ENCODE measurements around the gene TNC.
A peak's percentile ranks its signal among the peaks of the same experiment; 100 is the strongest.
"Not testable (repeated sequence)": the region's sequence is repeated elsewhere in the genome, so short reads cannot be mapped to it uniquely, and the experiment has no call there.

The TNC gene

DNA sequence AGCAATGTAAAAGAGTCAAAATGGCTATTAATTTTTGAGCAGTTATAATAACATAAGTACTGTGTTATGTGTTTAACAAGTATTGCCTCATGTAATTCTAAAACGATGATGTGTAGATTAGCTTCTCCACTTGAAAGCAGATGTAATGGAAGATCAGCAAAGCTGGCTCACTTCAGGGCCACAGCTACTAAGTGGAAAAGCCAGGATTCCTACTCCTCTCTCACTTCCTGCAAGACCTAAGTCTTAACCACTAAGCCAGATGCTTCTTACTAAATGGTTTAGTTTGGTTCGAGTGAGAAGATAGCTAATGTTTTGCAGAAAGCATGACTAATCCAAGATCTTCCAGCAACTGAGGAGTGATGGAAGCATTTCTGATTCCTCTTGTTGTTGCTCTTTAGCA is 15.7 kb upstream of the TNC start:
- no peak for DNase-seq

DNA sequence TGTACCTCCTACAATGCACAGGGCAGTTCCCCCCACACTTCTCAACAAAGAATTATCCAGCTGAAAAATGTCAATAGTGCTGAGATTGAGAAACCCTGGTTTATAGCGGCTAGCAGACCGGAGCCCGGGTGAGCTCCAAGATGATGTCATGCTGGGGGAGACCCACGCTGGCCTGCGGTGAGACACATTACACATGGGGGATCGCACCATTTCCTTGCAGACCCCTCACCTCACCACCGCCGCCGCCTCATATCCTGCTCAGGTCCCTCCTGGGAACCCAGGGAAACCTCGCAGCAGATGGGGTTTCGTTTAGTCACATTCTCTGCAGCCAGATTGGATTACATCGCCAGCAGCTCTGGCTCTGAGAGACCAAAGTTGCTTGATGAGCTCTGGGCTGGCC is 14.7 kb upstream of the TNC start:
- DNase-seq = peak; percentile 94

DNA sequence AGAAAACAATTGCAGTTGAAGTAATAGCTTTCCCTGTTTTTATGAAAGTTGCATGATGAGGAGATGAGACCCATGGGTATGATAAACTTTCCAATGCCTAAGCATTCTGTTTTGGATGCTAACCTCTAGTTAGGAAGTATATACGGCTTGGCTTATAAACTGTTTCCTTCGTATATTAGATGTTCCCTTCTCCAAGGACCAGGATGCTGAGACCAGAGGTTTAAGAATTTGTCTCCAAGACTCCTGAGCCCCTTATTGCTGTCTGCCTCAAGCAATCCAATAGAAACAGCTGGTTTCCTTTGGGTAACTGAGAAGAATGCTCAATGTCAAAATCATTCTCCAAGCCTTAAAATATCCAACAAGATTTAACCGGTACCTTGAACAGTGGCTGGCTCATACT is 12.2 kb upstream of the TNC start:
- DNase-seq = no peak

DNA sequence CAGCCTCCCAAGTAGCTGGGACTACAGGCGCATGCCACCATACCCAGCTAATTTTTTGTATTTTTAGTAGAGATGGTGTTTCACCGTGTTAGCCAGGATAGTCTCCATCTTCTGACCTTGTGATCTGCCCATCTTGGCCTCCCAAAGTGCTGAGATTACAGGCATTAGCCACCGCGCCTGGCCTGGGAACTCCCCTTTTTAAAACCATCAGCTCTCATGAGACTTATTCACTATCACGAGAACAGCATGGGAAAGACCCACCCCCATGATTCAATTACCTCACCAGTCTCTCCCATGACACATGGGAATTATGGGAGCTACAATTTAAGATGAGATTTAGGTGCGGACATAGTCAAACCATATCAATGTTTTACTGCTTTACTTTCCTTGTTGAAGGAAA is 10.8 kb upstream of the TNC start:
- not testable (repeated sequence) for DNase-seq

DNA sequence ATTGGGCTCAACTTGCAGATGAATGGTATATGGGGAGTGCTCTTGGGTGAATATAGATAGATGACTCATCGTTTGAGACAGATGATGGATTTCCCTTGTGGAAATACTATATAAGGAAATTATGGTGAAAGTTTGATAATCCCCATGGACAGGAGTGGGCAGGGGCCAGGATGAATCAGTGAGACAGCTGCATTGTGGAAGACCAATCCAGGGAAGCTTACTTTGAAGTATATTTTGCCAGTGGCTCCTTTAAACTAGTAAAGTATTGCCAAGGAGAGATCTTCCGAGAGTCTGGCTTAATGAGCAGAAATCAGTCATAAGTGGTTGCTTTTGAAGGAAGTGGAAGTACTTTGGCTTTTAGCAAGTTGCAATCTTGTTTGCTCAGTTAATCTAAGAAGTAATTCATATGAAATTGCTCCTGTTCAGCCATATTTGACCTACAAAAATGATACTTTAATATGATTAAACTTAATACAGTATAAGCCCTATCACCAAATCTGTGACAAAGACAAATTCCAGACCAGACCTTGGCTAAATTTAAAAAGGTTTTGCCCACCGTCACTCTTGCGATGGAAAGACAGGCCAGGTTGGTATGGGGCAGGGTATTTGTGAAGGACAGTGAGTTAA is 9.3 kb upstream of the TNC start:
- DNase-seq = no peak

DNA sequence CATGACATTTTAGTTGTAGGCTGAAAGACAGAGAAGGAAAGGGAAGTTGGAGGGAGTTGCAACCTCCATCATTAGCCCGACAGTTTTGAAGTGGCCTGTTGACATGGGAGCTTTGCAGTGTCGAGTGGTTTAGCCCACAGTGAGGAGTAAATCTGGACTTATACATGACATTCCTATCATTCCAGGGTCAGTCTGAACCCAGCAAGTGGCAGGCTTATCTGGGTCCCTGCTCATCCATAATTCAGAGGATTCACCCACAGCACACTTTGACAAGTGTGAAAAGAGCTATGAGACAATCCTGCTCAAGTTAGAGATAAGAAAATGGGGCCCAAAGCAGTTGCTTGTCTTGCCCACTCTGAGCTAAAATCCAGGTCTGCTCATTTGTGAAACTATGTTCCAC is 8.4 kb upstream of the TNC start:
- DNase-seq = no peak

DNA sequence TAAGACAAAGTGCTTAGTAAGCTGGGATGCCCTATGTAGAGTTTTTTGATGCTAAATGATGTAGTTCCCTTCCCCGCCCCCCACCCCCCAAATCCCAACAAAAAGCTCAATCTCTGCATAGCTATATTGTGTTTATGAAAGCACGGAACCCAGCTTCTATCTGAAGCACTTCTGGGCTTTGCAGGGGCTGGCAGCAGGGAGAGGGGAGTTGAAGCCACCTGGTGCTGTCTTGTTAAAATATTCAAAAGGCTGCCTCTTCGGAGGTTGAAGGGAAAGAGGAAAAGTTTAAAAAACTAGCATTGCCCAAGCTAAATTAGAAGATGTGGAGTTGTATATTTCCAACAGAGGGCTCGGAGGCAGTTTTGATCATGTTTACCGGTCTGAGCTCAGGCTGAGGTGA is 5.0 kb upstream of the TNC start:
- DNase-seq = no peak

DNA sequence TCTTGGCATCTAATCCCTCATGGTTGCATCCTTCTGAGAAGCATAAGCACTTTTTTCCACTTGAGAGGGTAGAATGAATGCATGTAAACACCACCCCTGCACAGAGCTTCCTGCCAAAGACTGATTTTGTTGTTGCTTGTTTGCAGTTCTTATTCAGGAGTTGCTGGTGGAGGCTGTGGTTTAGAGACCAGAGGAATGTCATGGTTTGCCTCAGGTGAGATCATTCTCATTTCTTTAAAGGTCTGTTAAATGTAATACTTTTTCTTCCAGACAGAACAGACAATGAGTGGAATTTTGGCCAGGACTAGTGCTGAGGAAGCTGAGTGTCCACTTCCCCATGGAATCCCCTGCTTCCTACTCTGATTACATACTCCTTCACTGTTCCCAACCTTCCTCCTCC is 3.2 kb upstream of the TNC start:
- no peak for DNase-seq

DNA sequence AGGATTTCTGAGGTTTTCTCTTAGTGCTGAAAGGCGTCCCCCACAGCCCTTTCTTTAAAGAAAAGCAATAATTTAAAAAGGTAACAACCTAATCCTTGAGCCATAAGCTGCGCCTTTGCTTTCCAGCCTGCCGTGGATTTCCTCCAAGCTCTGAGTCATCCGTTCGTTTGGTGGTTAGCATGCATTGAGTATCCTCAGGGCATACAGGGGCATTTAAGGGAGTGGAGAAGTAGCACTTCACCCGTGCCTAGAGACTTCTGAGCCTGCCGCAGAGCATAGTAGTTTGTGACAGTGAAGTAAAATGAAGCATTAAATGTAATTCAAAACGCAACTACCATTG is 892 bp upstream of the TNC start:
- DNase-seq = peak; percentile 72

DNA sequence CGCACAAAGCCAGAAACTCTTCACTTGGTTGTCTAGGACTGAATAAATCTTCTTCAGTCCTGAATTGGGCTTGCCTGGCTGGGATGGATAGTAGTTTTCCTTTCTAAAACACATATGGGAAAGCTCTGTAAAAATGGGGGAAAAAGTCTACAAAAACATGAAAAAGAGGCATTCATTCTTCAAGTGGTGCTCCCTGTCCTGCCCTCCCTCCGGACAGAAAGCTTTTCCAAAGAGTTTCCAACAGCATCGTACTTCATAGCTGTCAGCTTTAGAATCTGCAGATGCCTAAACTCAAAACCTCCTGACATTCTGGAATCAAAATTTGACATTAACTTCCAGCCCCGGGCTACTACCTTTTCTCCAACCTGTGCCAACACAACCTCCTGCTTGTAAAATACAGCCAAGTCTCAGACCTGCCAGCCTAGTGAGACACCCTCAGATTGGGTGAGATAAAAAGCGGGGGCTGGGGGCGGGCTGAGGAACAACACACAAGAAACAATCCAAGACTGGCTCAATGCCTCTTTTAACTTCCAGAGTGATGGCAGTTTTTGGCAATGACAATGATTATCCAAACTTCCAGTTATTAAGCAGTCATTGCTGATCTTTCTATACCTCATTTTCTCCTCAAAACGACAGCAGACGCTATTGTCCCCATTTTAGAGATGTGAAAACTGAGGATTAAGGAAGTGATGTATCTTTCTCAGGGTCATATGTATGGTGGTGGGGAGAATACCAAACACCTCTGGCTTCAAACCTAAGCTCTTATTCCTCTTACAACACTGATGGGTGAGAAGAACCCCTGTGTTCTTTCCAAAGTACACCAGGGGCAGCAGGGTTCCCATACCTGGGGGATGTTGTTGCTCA is 1.3 kb downstream of the TNC start:
- DNase-seq = no peak

DNA sequence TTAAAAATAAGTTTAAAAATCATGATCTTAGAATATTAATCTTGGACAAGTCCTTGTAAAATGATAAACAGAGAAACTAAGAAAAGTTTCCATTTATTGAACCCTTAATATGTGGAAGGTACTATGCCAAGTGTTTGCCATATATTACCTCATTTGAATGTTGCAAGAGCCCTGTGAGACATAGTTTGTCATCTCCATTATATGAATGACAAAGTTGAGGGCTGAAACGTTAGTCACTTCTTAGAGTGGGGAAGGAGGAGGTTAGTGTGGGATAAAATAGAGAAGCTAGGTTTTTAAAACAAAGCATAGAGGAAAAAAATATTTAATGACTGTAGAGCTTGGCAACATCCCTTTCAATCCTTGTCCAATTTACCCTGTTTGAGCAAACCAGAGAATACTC is 2.0 kb downstream of the TNC start:
- no peak for DNase-seq

DNA sequence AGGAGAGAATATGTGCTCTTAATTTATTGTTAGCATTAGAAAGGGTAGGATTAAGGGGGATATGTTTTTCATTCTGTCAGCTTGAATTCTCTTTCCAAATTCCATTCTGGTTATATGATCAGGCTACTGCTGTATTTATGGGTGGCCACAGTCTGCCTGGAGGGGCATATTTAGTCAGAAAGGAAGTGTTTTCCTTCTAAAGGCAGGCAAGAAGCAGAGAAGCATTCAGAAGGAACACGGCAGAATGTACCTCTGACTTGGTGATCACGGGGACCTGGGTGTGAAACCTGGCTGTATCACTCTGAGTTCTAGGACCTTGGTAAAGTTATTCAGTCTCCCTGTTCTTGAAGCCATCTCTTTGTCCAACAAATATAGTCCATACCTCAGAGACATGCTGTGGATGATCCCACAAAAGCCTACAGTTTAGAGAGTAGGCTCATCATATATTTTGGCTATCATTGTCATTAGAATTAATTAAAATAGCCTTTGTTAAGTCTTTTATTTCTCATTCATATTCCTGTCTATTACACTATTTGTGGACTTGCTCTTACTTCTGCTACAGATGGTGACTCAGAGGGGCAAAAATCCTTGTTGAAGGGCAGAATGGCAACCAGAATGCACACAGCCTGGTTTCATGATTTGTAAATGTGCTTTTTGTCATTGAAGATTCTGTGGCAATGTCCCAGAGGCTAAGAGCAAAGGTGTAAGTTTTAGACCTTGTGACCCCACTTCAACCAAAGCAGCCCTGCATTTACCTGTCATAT is 2.7 kb downstream of the TNC start:
- DNase-seq = no peak

DNA sequence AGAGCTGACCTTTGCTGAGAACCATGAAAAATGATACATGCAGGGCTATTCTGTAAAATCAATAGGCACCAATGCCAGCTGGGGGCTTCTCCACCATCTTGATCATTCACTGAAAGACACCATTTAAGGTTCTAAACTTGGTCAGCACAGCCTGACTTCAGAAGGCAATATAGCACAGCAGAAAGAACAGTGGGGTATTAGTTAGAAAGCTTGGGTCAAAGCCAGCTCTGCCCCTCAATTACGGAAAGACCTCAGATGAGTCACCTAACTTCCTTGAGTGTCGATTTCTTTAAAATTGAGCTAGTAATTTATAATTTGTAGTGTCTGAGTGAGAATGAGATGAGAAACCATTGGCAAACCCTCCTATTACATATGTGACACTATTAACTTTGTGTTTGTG is 3.4 kb downstream of the TNC start:
- DNase-seq = no peak

DNA sequence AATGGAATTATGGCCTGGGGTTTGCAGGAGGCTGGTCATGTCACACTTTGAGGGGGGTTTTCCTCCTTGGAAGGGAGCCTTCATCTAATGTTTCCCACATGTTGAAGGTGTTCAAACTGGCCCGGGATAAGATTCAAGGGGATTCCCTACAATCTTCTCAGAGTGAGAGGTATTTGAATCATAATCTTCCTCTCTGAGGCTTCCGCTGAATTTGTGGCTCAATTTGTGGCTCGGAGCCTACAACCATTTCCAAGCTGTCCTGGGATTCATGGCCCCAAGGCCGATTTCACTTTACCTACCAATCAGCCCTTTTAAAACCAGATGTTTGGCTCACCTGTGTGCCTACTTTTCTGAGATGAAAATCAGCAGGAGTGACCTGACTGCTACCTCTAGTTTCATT is 3.9 kb downstream of the TNC start:
- DNase-seq = no peak

DNA sequence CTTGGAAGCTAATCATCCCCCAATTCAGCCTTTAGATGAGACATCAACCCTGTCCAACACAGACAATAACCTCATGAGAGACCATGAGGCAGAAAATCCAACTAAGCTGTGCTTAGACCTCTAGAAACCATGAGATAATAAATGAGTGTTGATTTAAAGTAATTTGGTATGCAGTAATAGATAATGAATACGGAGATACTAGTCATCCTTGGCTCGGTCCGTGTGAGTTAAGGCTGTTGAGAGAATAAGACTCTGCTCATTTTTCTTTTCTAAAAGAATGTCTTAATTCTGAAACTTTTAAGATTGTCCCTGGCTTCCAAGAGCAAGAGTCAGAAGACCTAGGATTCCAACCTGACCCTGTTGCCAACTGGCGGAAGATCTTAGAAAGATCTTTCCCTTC is 6.1 kb downstream of the TNC start:
- DNase-seq = no peak

DNA sequence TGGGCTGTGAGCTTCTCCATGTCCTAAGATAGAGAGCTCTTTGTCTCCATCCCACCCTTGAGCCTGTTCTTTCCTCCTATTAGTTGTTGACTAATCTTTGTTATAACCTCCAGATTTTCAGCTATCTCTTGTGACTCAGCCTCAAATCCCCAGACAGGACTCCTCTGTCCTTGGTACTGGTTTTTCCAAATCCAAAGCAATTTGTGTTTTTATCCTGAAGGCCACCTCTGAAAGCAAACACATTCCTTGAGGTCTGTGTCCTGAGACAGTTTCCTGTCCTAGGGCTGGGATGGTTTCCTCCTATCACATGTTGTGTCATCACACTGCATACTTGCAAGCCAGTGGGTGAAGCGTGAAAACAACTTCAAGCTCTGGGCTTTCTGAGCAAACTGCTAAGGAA is 8.5 kb downstream of the TNC start:
- DNase-seq = no peak

DNA sequence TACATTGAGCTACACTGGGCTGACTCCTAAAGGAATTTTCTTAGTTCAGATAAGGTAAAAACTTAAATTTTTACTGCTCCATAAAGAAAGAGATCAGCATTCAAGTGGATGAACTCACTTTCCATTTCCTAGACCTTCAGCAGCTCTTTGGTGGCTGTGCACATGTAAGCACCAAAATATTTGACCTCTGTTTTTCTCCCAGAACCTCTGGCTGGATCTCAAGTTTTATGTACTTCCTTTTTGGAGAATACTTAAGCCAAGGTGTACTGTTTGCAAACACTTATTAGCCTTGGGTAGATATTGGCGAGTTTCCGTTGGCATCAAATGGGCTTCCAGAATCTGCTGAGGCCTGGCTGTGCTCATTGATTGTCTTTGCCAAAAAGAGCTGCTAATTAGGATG is 10.3 kb downstream of the TNC start:
- DNase-seq = no peak

DNA sequence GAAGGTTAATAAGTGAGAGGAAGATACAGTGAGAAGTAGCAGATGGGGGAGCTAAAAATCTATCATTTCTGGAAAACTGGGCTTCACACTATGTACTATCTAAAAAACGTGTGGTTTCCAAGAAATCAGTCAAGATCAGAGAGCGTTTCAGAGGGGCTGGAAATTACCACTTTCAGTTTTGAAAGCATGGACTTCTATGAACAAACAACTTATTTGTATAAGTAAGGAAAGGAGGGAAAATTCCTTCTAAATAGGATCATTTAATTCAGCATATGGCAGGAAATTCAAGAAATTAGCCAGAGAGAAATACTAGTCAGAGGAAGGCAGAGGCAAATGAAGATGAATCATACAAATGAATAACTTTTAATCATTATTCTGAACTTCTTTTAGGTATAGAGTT is 11.3 kb downstream of the TNC start:
- DNase-seq = no peak

DNA sequence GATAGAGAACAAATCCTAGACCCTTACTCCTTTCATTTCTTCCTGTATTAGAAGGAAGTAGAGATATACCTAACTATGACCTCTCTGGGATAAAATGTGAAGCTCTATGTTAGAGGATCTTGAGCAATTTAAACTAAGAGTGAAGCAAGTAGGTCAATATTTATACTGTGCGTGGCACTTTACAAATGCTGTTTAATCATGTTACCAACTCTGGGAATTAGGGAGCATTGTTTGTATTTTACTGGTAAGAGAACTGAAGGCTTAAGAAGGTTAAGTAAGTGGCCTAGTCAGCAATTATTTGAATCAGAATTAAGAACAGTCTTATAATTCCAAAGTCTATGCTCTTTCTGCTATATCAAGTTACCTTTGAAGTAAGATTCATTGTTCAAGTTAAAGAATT is 12.0 kb downstream of the TNC start:
- DNase-seq = no peak

DNA sequence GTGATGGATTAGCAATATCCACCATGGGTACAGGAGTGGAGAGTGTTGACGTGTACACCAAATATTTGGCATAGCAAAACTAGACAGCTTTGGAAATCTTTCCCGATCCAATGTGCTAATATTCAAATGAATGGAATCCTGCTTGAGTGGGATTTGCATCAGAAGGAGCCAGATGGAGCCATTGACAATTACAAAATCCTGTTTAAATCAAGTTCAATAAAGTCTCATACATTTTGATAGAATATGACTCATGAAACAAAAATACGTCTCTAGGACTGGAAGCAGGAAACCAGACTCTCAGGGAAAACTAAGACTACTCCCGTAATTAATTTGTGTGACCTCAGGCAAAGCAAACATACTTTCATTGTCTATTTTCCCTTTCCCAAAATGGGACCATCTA is 13.0 kb downstream of the TNC start:
- DNase-seq = no peak

DNA sequence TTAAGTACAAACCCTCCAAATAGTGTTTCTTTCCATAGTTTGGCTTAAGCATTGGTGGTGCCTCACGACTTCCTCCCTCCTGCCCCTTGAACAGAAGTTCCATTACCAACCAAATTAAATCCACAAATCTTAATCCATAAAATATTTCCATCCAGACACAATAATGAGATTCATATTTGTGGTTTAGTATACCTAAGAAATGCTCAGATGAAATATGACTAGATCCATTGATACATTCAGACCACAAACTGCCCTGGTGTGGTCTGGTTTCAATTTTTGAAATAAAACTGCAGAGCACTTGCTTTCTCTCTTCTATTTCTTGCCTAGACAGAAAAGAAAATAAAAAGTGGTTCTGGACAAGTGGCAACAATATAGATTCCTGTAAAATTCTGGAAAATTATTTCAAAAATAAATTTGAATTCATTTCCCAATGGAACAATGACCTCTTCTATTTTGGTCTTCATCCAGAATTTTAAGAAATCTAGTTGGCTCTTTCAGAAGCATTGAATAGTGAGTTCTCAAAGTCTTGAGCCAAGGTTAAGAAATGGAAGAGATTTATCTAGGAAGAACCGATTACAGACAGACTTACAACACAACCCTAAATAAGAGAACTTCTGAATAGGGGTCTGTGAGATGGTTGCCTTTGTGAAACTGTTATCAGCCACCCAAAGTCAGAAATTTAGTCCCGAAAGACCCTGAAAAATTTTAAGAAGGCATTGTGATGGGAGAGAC is 14.0 kb downstream of the TNC start:
- no peak for DNase-seq

DNA sequence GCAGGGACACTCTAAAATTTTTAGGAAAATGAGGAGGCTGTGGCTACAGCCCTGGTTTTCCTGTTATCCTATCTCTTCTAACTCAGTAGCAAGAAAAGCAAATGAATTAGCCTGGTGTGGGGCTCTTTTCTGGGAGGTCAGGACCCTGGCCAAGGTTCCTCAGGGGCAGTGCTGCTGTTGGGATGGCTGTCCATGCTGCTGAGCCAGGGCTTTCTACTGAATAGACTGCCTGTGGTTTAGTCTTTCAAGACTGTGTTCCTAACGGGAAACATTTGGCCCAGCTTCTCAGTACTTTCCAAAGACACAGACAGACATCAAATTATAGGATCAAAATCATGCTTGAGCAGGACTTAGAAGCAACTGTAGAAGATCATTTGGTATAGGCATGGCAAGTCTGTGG is 18.1 kb downstream of the TNC start:
- DNase-seq = no peak

DNA sequence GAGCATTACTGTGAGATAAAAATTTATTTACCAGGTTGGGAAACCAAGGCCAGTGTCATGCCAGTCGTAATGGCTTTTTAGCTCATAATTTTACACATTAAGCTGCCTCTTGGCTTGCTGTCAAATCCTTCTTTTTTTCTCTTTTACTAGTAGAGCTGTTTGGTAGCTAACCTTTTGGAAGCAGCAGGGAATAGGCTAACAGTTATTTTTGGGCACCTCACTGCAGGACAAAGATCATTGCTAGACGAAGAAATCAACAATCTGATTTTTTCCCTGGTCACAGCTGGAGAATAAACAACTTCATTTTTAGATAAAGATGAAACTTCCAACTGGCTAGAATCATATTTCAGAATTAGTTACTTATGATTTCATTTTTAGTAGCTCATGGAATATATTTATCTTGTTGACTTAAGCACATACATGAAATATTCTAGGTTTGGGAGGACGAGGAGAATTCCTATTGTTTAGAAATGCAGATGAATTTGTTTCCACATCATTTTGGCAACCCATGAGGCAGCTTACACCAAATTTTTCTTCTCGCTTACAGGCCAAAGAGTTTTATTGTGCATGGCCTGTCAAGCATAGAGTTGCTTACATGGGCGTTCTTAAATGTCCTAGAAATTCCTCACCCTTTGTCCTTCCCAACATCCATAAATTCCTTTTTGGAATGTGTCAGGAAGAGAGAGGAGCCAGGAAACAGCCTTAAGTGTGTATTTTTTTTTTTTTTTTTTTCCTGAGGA is 19.6 kb downstream of the TNC start:
- peak; percentile 20 for DNase-seq

Measured in NCI-H2171 treated with DMSO at 0.1 percent for 48 hours (cell line).